ENCODE data around the gene PCNP. TPM values are rescaled to one million over a fixed set of nuclear protein-coding genes. Genes with fewer than 3 reads are reported as not detected.
A peak's percentile ranks its signal among the peaks of the same experiment; 100 is the strongest.

The PCNP gene
- total RNA-seq, 2 donors from 2014 or later = 117 to 122 TPM

- TF ChIP-seq, protein P1, sequence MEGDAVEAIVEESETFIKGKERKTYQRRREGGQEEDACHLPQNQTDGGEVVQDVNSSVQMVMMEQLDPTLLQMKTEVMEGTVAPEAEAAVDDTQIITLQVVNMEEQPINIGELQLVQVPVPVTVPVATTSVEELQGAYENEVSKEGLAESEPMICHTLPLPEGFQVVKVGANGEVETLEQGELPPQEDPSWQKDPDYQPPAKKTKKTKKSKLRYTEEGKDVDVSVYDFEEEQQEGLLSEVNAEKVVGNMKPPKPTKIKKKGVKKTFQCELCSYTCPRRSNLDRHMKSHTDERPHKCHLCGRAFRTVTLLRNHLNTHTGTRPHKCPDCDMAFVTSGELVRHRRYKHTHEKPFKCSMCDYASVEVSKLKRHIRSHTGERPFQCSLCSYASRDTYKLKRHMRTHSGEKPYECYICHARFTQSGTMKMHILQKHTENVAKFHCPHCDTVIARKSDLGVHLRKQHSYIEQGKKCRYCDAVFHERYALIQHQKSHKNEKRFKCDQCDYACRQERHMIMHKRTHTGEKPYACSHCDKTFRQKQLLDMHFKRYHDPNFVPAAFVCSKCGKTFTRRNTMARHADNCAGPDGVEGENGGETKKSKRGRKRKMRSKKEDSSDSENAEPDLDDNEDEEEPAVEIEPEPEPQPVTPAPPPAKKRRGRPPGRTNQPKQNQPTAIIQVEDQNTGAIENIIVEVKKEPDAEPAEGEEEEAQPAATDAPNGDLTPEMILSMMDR (IDR thresholded peaks at IDR 0.05) = no peak
- intact Hi-C loops (cut with DNase I) = no loop called here
- DNase-seq = no peak
These were observed 17.9 kb upstream of the PCNP start for GRCh38 chr3:101556064-101556463.

DNA sequence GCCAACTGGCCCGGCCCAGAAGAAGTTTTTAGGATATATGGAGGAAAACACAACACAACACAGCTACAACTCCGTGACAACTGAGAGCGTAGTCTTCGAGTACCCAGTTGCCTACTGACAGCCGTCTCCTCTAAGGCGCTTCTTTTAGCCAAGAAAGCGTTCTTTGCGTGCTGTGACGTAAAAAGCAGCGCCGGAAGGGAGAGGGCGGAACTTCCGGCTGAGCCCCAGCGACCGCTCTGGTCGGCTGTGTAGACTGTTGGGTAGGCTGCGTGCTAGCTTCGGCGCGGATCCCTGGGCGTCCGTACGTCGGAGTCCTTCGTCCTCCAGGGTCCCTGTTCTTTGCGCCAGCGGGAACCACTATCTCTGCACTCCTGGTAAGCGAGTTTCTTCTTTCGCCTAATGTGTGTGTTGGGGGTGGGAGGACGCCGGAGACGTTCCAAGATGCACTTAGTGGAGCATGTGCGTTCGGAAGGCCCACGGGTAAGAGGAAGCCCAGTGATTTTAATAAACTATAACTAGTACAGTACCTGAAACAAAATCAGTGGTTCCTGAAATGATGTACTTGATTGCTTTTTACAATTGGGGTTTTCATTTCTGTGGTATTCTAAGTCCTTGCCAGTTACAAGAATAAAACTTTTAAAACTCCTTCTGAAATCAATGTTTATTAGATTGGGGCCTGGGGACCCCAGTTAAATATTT, 12.2 kb upstream of the PCNP start, which contains the start of gene TRMT10C:
Gene TRMT10C, plus strand, starts transcription at position 239 of the 699 bp plus-strand sequence. CDS start 2,914 bp downstream, outside the sequence.
- peak within 1 kb of the TSS; percentile 64 for H3K4me3 ChIP-seq
- intact Hi-C loops (cut with DNase I) = no loop called here
- TF ChIP-seq, protein P1 (IDR thresholded peaks at IDR 0.05) = no peak
- H3K36me3 ChIP-seq = no peaks in the 10 kb centered on the region
- H3K27ac ChIP-seq = peak within 1 kb of the TSS; percentile 77
- no peaks in the 10 kb centered on the region for H3K4me1 ChIP-seq
- H3K27me3 ChIP-seq = no peaks in the 10 kb centered on the region
- no peaks in the 10 kb centered on the region for H3K9me3 ChIP-seq
- peak within 1 kb of the TSS; percentile 55 to 83 for H3K9ac ChIP-seq (ENCODE audit: low read depth in 2 of 2, low read length in 2 of 2)
- peak; percentile 95 for DNase-seq

More at GRCh38 chr3:101556064-101556463, 17.9 kb upstream of the PCNP start:
- H3K36me3 ChIP-seq = no peaks in the 10 kb centered on the region
- no peaks in the 10 kb centered on the region for H3K4me1 ChIP-seq
- H3K9me3 ChIP-seq = no peaks in the 10 kb centered on the region
- H3K27me3 ChIP-seq = no peaks in the 10 kb centered on the region
- no peak overlapping the region for H3K4me3 ChIP-seq
- H3K9ac ChIP-seq (ENCODE audit: low read depth in 2 of 2, low read length in 2 of 2) = no peak overlapping the region
- no peak overlapping the region for H3K27ac ChIP-seq

DNA sequence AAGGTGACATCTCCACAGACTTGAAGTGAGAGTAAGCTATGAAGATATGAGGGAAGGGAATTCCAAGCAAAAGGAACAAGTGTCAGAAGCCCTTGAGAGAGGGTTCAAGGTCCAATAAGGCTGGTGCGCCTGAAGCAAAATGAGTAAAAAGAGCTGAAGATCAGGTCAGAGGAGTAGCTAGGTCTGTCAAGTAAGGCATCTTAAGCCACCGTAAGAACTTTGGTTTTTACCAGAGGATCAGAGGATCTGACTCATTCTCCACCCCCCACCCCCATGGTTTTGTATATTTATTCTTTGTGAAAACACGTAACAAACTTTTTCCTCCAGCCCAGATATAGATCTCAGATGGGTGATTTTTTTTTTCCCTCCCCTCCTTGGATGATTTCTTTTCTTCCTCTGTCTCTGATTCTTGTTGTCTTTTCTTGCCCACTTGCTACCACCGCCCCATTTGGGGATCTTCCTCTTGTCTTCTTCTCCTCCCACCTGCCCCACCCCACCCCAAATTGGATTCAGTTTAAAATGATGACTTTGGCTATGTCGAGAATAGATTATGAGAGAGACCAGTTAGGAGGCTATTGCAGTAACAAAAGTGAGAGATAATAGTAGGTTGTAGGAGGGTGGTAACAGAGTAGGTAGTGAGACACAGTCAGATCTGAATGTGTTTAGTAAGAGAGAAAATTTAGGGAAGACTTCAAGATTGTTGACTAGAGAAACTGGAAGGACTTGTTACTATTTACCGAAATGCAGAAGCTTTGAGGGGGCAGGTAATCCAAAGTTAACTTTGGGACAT, 6.3 kb upstream of the PCNP start:
- H3K4me3 ChIP-seq = no peak overlapping the region
- H3K27ac ChIP-seq = no peak overlapping the region
- H3K9me3 ChIP-seq = no peaks in the 10 kb centered on the region
- TF ChIP-seq, protein P1 (IDR thresholded peaks at IDR 0.05) = no peak
- H3K9ac ChIP-seq (ENCODE audit: low read depth in 2 of 2, low read length in 2 of 2) = no peak overlapping the region
- DNase-seq = no peak
- intact Hi-C loops (cut with DNase I) = loop anchor here (5.0 kb wide), 1 partner anchor 50 kb away; no protein-coding TSS in a partner anchor
- no peaks in the 10 kb centered on the region for H3K4me1 ChIP-seq
- no peaks in the 10 kb centered on the region for H3K27me3 ChIP-seq
- H3K36me3 ChIP-seq = no peaks in the 10 kb centered on the region

GRCh38 chr3:101571028-101571895, 2.7 kb upstream of the PCNP start:
- DNase-seq = no peak
- Histone ChIP-seq H3K27ac (no peak overlapping the region), H3K4me1 (peaks cover 8% of the 10 kb centered on the region), H3K27me3 (no peaks in the 10 kb centered on the region), H3K4me3 (no peak overlapping the region), H3K36me3 (no peaks in the 10 kb centered on the region), H3K9ac (ENCODE audit: low read depth in 2 of 2, low read length in 2 of 2) (no peak overlapping the region), H3K9me3 (no peaks in the 10 kb centered on the region)
- TF ChIP-seq, protein P1 (IDR thresholded peaks at IDR 0.05) = no peak
- intact Hi-C loops (cut with DNase I) = no loop called here

All from colonic mucosa (tissue), 4 donors.